Caco-2 (cell line): ENCODE measurements around the gene METTL2B. TPM values are rescaled to one million over a fixed set of nuclear protein-coding genes. Genes with fewer than 3 reads are reported as not detected.

Source experiments
- BruUV-seq: library from RNA; stranded (reverse); fragments of 400-500 nt; replicated peaks from 2 replicates; lab custom pipeline; 2021; lab: Mats Ljungman, UMichigan
- CTCF ChIA-PET: fragments of 300-600 bp; sonication (Branson Sonifier 250); formaldehyde crosslinking; loops from one replicate; lab custom pipeline; 2022; ENCODE audit warnings: antibody characterized with exemption; lab: Charles Lee
- POLR2A ChIA-PET: fragments of 300-600 bp; sonication (Branson Sonifier 250); formaldehyde crosslinking; loops from one replicate; lab custom pipeline; 2022; ENCODE audit warnings: antibody characterized with exemption; lab: Charles Lee
- DNase-seq, 2 experiments: peaks; one replicate each; pipeline versions ENCODE4 v3.0.0 to v3.0.0-alpha.2; 2020 to 2022
- H3K27me3 ChIP-seq: replicated peaks from 2 replicates; pipeline ENCODE4 v1.6.0; 2011; ENCODE audit warnings: low read length; ENCODE audit not compliant: control insufficient read depth, insufficient read depth
- H3K36me3 ChIP-seq: 2 replicates; pipeline ENCODE4 v1.5.1; 2011; ENCODE audit warnings: low read length; ENCODE audit not compliant: control insufficient read depth, insufficient read depth
- H3K4me1 ChIP-seq: fragments of 250-450 bp; sonication (Bioruptor Pico); 2 replicates; pipeline ENCODE4 v1.5.1; 2020; ENCODE audit warnings: mild to moderate bottlenecking
- H3K4me3 ChIP-seq: 2 replicates; pipeline ENCODE4 v1.5.1; 2011; ENCODE audit warnings: low read depth, mild to moderate bottlenecking, control low read depth, low read length
- H3K9me3 ChIP-seq: fragments of 250-450 bp; sonication (Bioruptor Pico); 2 replicates; pipeline ENCODE4 v1.5.1; 2020; ENCODE audit warnings: mild to moderate bottlenecking, moderate library complexity
- H3K27ac Mint-ChIP-seq: one replicate; pipeline ENCODE4 v1.8.0; 2022; ENCODE audit warnings: mixed read lengths; ENCODE audit not compliant: unreplicated experiment
- H3K27me3 Mint-ChIP-seq: one replicate; pipeline ENCODE4 v1.8.0; 2022; ENCODE audit warnings: mixed read lengths; ENCODE audit not compliant: insufficient read depth, unreplicated experiment
- H3K36me3 Mint-ChIP-seq: one replicate; pipeline ENCODE4 v1.8.0; 2022; ENCODE audit warnings: mild to moderate bottlenecking, mixed read lengths; ENCODE audit not compliant: insufficient read depth, unreplicated experiment
- H3K4me1 Mint-ChIP-seq: one replicate; pipeline ENCODE4 v1.8.0; 2022; ENCODE audit warnings: low read depth, mixed read lengths; ENCODE audit not compliant: unreplicated experiment
- H3K4me3 Mint-ChIP-seq: one replicate; pipeline ENCODE4 v1.8.0; 2022; ENCODE audit warnings: mild to moderate bottlenecking, moderate library complexity, mixed read lengths; ENCODE audit not compliant: unreplicated experiment
- H3K9me3 Mint-ChIP-seq: one replicate; pipeline ENCODE4 v1.8.0; 2022; ENCODE audit warnings: mixed read lengths; ENCODE audit not compliant: unreplicated experiment
- CTCF ChIP-seq, 2 experiments: fragments of 200-600 bp in 1 of 2; IDR thresholded peaks; 1 replicate in 1 of 2; 2 replicates in 1 of 2; pipeline versions ENCODE4 v1.5.1 to v1.8.0; 2011 to 2022; ENCODE audit warnings: antibody characterized with exemption in 1 of 2, control low read depth in 1 of 2, inconsistent platforms in 1 of 2, low read depth in 1 of 2, low read length in 1 of 2, mild to moderate bottlenecking in 1 of 2, moderate library complexity in 1 of 2; ENCODE audit not compliant: insufficient read depth in 1 of 2, severe bottlenecking in 1 of 2, unreplicated experiment in 1 of 2
- intact Hi-C: fragments of 100-400 bp; cut with micrococcal nuclease; formaldehyde crosslinking; loops from one replicate; pipeline ENCODE4 v1.10.0; 2022; ENCODE audit not compliant: unreplicated experiment
- total RNA-seq: library from RNA; stranded (reverse); gene quantifications from 2 replicates; pipeline ENCODE4 v1.2.3, GENCODE V29; 2022

METTL2B gene
- total RNA-seq, 1 experiment from 2014 or later, result 39.0 TPM

DNA sequence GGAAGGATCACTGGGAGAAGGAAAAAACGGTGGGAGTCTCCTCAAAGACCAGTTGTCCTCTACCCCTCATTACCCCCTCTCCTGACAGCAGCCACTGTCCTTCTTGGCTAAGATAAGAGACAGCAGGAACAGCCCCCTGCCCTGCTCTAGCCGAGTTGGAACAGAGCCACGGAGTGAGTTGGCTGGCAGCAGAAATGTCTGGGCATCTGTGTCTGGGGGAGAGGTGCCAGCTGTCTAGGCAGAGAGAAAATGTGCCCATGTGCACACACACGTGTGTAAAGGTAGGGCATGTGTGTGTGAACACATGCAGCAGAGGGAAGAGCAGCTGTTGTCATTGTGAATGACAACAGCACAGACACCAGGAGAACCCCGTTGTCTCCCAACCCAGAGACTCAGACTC is 30.2 kb upstream of the METTL2B start:
- Mint-ChIP-seq H3K4me1 (peaks cover 17% of the 10 kb centered on the region), H3K27me3 (peaks cover 3% of the 10 kb centered on the region), H3K36me3 (no peaks in the 10 kb centered on the region), H3K9me3 (no peaks in the 10 kb centered on the region), H3K4me3 (no peak overlapping the region), H3K27ac (no peak overlapping the region)
- ChIA-PET CTCF (no interaction called here), POLR2A (no interaction called here)
- no peak for DNase-seq
- no peak for TF ChIP-seq CTCF (IDR thresholded peaks at IDR 0.05; ENCODE audit: insufficient read depth in 1 of 2, low read depth in 1 of 2, low read length in 1 of 2, severe bottlenecking in 1 of 2, unreplicated experiment in 1 of 2)
- BruUV-seq, result no TSS peak
- Histone ChIP-seq H3K9me3 (no peaks in the 10 kb centered on the region), H3K4me1 (peaks cover 26% of the 10 kb centered on the region), H3K4me3 (no peak overlapping the region), H3K36me3 (no peaks in the 10 kb centered on the region), H3K27me3 (no peaks in the 10 kb centered on the region)
- intact Hi-C loops, result no loop called here

DNA sequence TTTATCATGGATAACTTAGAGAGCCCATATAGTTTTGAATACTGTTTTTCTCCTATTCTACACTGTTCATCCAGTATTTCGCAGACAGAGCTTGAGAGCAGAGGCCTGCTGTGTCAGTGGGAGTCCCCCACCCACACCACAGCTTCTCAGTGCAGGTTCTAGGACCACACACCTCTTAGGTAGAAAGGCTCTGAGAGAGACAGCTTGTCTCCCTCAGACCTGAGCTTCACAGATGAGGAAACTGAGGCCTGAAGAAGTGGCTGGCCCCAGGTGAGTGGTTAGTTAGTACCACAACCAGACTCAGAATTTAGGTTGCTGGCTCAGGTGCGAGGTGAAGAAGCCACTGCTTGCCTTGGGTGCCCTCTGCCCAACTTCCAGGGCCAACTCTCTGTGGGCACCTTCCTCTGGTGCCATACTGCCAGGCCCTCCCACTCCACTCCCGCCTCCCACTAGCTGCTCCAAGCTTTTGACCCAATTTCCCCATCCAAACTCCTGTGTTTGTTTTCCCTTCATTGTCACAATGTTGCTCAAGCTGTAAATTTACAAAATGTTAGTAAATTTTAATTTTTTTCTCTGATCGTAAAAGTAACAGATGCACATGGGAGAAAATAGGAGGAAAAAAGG is 28.5 kb upstream of the METTL2B start:
- peaks cover 9% of the 10 kb centered on the region for H3K27me3 Mint-ChIP-seq
- DNase-seq, result no peak
- CTCF ChIA-PET, result no interaction called here
- H3K9me3 ChIP-seq, result no peaks in the 10 kb centered on the region
- no peak overlapping the region for H3K27ac Mint-ChIP-seq
- no peaks in the 10 kb centered on the region for H3K36me3 ChIP-seq
- no TSS peak for BruUV-seq
- no peak overlapping the region for H3K4me3 Mint-ChIP-seq
- intact Hi-C loops, result no loop called here
- H3K4me3 ChIP-seq, result no peak overlapping the region
- TF ChIP-seq CTCF (IDR thresholded peaks at IDR 0.05; ENCODE audit: insufficient read depth in 1 of 2, low read depth in 1 of 2, low read length in 1 of 2, severe bottlenecking in 1 of 2, unreplicated experiment in 1 of 2), result no peak
- no peaks in the 10 kb centered on the region for H3K9me3 Mint-ChIP-seq
- peaks cover 29% of the 10 kb centered on the region for H3K4me1 ChIP-seq
- H3K27me3 ChIP-seq, result no peaks in the 10 kb centered on the region
- H3K36me3 Mint-ChIP-seq, result no peaks in the 10 kb centered on the region
- POLR2A ChIA-PET, result no interaction called here
- H3K4me1 Mint-ChIP-seq, result peaks cover 24% of the 10 kb centered on the region

GRCh38 chr7:128448751-128449302 is 27.7 kb upstream of the METTL2B start:
- no peaks in the 10 kb centered on the region for H3K36me3 ChIP-seq
- peaks cover 17% of the 10 kb centered on the region for H3K4me1 Mint-ChIP-seq
- no peaks in the 10 kb centered on the region for H3K9me3 ChIP-seq
- no peak overlapping the region for H3K4me3 ChIP-seq
- no peak overlapping the region for H3K4me3 Mint-ChIP-seq
- intact Hi-C loops, result no loop called here
- no peak for TF ChIP-seq CTCF (IDR thresholded peaks at IDR 0.05; ENCODE audit: insufficient read depth in 1 of 2, low read depth in 1 of 2, low read length in 1 of 2, severe bottlenecking in 1 of 2, unreplicated experiment in 1 of 2)
- no peaks in the 10 kb centered on the region for H3K9me3 Mint-ChIP-seq
- ChIA-PET CTCF (interaction anchor here (0.6 kb wide), 1 partner anchor 71 kb away, joined by 3 read pairs; no protein-coding TSS in a partner anchor), POLR2A (no interaction called here)
- H3K27me3 ChIP-seq, result no peaks in the 10 kb centered on the region
- BruUV-seq, result no TSS peak
- peaks cover 30% of the 10 kb centered on the region for H3K4me1 ChIP-seq
- no peak overlapping the region for H3K27ac Mint-ChIP-seq
- no peak for DNase-seq
- peaks cover 9% of the 10 kb centered on the region for H3K27me3 Mint-ChIP-seq
- H3K36me3 Mint-ChIP-seq, result no peaks in the 10 kb centered on the region
